ENCODE measurements around the gene SCPEP1.
"Not testable (repeated sequence)": the region's sequence is repeated elsewhere in the genome, so short reads cannot be mapped to it uniquely, and the experiment has no call there.

Gene SCPEP1

DNA sequence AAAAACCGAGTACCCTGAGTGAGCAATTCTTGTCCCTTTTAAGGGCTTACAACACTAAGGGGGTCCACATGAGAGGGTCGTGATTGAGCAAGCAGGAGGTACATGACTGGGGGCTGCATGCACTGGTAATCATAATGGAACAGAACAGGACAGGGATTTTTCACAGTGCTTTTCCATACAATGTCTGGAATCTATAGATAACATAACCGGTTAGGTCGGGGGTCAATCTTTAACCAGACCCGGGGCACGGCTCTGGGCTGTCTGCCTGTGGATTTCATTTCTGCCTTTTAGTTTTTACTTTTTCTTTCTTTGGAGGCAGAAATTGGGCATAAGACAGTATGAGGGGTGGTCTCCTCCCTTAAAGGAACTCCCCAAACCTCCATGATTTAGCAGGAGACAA is 12.2 kb upstream of the SCPEP1 start:
- DNase-seq, result not testable (repeated sequence)

DNA sequence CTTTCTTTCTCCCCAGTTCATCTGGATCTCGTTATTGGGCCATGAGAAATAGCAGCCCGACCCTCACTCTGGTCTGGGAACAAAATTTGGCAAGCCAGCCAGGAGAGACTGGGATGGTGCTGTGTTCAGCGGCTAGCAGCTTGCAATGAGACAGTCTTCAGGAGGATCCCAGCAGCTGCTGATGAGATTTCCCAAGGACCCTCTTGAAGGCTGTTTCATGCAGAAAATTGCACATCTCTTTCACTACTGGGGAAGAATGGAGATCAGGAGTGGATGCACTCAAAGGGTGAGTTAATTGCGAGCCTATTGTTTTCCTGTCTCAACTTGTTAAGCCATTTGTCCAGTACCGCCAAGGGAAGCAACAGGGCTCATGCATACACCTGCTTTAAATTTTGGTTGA is 11.6 kb upstream of the SCPEP1 start:
- DNase-seq, result no peak

DNA sequence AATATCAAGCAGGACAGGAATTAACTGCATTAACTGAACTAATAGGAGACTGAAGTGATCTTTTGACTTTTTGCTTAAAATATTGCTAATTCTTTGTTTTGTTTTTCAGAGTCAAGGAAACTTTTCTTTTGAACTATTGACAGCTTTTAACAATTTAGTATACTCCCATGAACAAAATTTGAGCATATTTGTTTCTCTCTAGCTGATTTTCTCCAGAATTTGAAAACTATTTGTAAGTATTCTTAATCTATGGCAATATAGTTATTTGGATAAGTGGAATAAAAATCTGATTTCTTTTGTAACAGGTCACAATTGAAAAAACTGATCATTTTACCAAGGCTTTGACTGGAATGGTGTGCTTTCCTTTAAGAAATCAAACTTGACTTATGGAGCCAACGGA is 7.0 kb upstream of the SCPEP1 start:
- no peak for DNase-seq

DNA sequence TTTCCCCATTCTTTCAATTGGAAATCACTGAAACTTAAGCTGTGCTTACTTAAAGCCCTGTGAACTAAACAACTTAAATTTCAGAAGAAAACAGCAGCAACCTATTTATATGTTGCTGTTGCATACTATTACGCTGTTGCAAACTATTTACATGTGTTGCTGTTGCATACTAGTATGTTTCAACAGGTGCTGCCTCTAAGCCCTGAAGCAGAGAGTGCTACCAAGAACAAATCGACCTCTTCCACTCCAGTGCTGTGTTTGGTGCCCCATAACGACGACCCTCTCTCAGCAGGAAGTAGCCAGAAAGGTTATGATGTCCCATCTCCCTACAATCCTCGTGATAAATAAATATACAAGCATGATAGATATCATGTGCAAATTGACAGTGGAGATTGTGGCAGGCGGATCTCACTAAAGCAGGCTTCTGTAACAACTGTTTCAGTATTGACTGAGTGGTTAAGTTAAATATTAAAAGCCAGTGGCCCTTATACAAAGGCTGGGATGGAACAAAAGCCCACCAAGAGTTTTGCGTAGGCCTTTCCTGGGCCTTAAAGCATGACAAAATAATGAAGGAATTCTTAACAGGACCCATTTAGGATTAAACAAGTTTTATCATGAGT is 5.7 kb upstream of the SCPEP1 start:
- DNase-seq, result no peak

DNA sequence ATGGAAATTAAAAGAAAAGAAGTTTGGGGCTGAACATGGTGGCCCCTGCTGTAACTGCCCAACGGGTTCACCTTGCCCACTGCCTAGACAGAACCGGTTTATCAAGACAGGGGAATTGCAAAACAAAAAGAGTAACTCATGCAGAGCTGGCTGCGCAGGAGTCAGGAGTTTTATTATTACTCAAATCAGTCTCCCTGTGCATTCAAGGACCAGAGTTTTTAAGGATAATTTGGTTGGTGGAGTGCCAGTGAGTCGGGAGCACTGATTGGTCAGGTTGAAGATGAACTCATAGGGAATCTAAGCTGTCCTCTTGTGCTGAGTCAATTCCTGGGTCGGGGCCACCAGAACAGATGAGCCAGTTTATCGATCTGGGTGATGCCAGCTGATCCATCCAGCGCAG is 4.4 kb upstream of the SCPEP1 start:
- no peak for DNase-seq

DNA sequence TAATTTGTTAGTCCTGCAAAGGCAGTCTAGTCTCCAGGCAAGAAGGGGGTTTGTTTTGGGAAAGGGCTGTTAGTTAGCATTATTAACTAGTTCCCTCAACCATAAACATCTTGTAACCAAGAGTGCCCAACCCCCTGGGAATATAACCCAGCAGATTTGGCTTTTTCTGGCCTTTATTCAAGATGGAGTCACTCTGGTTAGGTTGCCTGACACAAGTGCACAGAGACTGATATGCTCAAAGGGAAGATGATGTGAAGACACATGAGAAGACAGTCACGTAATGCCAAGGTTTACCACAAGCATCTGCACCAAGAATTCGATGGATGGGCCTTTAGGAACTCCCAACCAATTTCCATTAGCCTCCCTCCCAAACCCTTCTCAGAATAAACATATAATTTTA is 3.9 kb upstream of the SCPEP1 start:
- DNase-seq, result no peak

DNA sequence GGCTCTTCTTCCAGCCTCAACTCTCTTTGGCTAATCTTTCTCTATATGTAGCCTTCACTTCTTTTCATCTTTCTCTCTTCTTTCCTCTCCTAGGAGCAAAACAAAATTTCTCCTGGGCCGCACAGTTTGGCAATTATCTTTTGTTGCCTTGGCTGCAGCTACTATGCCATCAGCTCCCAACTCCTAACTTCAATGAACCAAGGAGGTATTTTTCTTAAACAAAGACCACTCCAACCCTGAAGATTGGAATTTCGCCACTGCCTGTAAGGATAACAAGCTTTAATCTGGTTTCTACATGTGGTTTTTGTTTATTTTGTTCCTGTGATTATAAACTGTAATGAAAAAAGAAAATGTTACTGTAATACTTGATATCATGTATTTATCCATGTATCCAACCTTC is 2.3 kb upstream of the SCPEP1 start:
- no peak for DNase-seq

DNA sequence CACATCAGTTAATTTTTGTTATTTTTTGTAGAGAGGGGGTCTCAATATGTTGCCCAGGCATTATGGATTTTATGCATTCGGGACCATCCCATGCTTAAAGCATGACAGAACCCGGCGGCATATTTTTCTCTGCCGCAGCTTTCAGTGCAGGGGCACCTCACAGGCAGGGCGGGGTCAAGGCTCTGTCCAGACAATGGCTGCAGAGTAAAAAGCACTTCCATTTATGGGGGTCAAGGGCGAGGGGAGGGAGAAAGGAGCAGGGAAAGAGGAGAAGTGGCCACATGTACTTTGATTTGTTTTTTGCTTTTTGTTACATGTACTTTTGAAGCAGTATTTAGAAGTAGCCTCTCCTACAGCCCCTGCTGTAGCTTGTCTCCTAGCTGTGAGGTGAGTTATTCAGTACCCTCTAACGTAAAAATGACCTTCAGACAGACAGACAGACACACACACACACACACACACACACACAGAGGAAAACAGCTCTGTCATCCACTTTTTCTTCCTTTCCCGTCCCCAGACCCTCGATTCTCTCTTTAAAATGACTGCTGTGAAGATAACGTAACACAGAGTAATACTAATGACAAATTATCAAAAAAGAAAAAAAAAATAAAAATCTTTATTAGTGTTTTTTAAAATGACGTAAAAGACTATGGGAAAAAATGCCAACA is 856 bp upstream of the SCPEP1 start:
- no peak for DNase-seq

DNA sequence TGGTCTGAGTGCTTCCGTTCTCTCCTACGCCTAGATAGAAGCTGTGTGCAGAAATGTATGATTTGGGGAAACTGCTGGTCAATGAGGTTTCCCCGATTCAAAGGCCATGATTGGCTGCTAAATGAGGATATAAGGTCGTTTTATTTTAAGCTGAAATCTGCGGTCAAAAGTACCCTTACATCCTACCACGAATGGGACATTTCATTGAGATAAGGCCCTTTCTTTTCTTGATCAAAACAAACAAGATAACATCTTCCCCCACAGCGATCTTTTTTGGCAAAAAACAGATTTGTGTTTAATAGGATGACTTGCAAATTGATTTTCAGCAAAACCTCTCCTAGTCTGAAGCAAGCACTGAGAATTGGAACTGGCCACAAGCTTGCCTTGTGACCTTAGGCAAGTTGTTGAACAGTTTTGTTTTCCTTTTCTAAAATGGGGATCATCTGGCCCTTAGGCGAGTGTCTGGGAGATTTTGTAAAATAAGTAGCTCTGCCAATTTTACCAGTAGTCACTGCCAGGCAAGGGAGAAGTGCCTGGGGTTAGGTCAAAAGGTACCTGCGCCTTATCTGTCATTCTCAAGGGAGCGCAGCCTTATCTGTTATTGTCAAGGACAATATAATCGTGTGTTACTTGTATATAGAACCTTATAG is 635 bp downstream of the SCPEP1 start:
- no peak for DNase-seq

DNA sequence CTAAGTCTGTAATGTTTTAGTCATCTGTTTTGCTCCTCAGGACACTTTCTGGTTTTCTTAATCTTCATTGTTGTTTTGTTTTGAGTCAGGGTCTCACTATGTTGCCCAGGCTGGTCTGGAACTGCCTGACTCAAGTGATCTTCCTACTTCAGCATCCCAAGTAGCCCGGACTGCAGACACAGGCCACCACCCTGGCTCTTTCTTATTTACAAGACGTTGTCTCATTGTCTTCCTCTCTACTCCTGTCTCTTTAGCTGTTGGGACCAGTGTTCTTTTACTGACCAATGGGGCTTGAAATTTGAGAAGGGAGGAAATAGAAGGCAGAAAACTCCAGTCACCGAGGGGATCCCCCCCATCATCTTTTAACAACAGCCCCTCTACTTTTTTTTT is 1.2 kb downstream of the SCPEP1 start:
- no peak for DNase-seq

DNA sequence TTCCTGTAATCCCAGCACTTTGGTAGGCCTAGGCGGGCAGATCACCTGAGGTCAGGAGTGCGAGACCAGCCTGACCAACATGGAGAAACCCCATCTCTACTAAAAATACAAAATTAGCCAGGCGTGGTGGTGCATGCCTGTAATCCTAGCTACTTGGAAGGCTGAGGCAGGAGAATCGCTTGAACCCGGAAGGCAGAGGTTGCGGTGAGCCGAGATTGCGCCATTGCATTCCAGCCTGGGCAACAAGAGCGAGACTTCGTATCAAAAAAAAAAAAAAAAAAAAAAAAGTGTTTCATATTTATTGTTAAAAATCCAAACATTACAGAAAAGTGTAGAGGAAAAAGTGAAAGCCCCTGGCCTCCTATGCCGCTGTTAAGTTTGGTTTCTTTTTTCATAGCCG is 2.6 kb downstream of the SCPEP1 start:
- not testable (repeated sequence) for DNase-seq

- DNase-seq, result no peak
Observed at GRCh38 chr17:56982312-56982711, 4.4 kb downstream of the SCPEP1 start.

- no peak for DNase-seq
Observed at GRCh38 chr17:56983366-56983765, 5.4 kb downstream of the SCPEP1 start.

GRCh38 chr17:56985371-56986162 is 7.6 kb downstream of the SCPEP1 start:
- DNase-seq, result no peak

DNA sequence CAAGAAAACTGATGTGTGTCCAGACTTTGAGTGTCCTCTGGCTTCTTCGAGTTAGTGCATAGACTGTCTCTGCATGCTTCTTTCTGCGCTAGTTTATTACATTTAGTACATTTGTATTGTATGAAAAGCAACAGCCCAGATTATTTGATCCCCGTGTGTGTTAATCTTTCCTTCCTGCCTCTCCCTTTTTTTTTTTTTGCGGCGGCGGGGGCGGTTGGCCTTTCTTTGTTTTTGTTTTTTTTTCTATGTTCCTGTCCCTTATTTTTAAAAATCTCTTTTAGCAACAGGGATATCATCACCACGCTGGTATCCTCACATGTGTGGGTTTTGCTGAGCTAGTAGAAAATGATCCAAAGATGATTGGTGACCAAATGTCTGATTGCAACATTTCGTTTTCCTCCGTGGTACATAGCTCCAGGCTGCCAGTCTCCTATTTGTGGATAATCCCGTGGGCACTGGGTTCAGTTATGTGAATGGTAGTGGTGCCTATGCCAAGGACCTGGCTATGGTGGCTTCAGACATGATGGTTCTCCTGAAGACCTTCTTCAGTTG is 9.4 kb downstream of the SCPEP1 start:
- DNase-seq, result no peak

DNA sequence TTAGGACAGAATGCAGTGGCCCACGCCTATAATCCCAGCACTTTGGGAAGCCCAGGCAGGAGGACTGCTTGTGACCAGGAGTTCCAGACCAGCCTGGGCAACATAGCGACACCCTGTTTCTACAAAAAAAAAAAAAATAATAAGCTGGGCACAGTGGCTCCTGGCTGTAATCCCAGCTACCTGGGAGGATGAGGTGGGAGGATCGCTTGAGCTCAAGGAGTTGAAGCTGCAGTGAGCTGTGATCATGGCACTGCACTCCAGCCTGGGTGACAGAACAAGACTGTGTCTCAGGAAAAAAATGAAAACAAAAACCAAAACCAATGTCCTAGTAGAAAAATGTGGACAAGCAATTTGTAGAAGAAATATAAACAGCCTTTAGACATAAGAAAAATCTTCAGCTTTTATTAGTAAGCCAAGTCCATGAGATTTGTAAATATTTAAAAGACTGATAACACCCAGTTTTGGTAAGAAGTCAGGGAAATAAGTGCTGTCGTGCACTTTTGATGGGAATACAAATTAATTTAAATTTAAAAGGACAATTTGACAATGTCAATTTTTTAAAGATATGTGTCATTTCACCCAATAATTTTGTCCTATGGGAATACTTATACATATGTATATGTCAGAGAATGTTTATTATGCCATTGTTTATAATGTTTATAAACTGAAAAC is 11.1 kb downstream of the SCPEP1 start:
- DNase-seq, result no peak

DNA sequence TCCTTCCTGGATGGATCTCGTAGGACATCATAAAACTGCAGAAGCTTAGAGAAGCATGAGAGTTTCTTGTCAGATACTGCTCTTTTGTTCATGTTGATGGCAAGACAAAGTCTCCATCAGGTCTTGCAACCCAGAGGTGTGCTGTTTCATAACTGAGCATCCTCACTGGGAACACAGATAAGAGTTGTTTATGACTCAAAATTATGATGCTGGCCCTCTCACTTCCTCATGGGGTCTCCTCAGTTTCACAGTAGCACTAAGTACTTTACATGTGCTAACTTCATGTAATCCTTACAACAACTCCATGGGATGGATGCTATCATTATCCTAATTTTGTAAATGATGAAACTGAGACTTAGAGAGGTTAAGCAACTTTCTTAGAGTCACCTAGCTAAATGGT is 14.4 kb downstream of the SCPEP1 start:
- DNase-seq, result no peak

DNA sequence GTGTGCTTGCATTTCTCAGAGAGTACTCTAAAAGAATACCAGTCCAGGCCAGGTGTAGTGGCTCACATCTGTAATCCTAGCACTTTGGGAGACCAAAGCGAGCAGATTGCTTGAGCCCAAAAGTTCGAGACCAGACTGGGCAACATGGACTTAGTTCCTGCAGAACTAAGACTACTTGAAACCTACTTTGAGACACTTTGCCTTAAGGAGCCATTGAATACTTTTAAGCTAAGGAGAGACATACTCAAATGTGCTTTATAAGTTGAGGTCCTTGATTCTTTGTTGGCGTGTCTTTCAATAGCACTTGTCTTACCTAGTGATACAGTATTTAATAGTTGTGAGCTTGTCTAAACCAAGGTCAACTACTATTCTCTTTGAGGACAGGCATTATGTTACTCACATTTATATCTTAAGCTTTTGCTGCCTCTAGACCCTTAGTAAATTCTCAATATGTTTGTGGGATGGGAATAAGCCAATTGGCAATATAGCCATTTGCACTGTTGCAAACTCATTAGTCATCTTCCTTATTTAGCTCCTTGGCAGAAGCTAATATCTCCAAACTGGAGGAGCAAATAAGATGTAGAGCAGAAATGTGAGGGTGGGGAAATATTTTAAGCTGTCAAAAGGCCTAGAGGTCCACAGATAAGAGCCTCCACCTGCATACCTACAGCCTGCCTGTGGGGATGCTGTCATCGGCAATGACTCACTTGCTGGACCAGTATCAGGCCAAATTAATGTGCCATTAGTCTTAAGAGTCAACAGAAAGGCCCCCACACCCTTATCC is 16.3 kb downstream of the SCPEP1 start:
- no peak for DNase-seq

GRCh38 chr17:56995766-56996165 is 17.8 kb downstream of the SCPEP1 start:
- DNase-seq, result no peak

- no peak for DNase-seq
Observed at GRCh38 chr17:56997313-56997712, 19.4 kb downstream of the SCPEP1 start.

DNA sequence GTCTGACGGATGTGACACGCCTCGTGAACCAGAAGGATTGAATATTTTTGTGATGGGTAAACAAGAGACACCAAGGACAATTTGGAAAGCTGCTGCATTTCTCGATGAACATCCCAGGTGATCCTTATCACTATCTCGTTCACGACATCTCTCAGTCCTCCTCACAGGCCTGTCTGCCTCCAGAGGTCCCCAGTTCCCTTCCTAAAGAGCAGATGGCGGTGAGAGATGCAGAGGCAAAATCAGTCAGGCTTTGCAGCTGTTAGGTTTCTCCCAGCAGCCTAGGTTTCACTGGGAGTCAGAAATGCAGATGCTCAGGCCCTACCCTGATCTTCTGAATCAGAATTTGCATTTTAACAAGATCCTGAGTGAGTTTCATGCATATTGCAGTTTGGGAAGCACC is 23.6 kb downstream of the SCPEP1 start:
- DNase-seq, result no peak

DNA sequence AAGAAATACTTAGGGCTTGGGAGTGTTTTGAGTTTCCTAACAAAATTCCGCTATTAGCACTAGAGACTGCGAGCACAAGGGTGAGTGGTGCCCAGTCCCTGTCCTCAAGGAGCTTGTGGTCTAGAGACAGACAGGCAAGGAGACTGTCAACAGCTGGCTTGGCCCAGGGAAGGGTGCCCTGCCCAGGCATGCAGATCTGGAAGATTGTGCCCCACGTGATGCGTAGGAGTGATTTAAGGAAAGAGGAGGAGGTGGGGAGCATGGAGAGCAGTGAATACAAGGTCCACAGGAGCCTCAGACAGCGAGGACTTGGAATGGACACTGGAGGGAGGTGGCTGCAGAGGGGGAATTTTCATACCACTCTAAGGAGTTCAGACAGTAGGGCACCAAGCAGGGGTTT is 25.0 kb downstream of the SCPEP1 start:
- no peak for DNase-seq

Data from activated CD4-positive, CD25-positive, alpha-beta regulatory T cell (primary cell).